Mesenteric fat pad (tissue), 1 donor: ENCODE measurements around the gene LRCH3. TPM values are rescaled to one million over a fixed set of nuclear protein-coding genes. Genes with fewer than 3 reads are reported as not detected.
"Not testable (repeated sequence)": the region's sequence is repeated elsewhere in the genome, so short reads cannot be mapped to it uniquely, and the experiment has no call there.

Source experiments
- DNase-seq: peaks from one replicate; pipeline ENCODE4 v3.0.0-alpha.2; 2020; ENCODE audit warnings: low spot score
- total RNA-seq: library from RNA; stranded (reverse); fragmentation: NEBNext Ultra II Directional; extraction: Animal tissue kit (Norgen Biotek cat#: 25700); gene quantifications from one replicate; pipeline ENCODE4 v1.2.1, GENCODE V29; 2021
- donor health status: DM: yes; HTN: yes; CAD: no.

LRCH3 gene
- total RNA-seq, 1 donor from 2014 or later: 48.0 TPM

GRCh38 chr3:197921429-197922275 is 130.6 kb downstream of the LRCH3 start:
- DNase-seq: not testable (repeated sequence)

GRCh38 chr3:197926418-197926817 is 135.4 kb downstream of the LRCH3 start:
- no peak for DNase-seq

GRCh38 chr3:197927578-197927977 is 136.5 kb downstream of the LRCH3 start:
- DNase-seq: not testable (repeated sequence)

GRCh38 chr3:197936819-197937384 is 145.8 kb downstream of the LRCH3 start:
- DNase-seq: no peak

Other genes starting within 250 kb of the LRCH3 start
- gene BDH1, start 235.3 kb upstream of the LRCH3 start, total RNA-seq: 4.6 TPM
- gene RUBCN, start 54.4 kb upstream of the LRCH3 start, total RNA-seq: 24.3 TPM
- 66.3 TPM for gene FYTTD1, start 41.4 kb upstream of the LRCH3 start, total RNA-seq
- gene RPL35A, start 158.9 kb downstream of the LRCH3 start, total RNA-seq: 680 TPM
- 4.4 TPM for gene LMLN, start 169.0 kb downstream of the LRCH3 start, total RNA-seq